HL-60 (cell line): ENCODE data around the gene MPDU1.

ENCODE experiments used
- CTCF ChIP-seq: IDR thresholded peaks from one replicate; pipeline ENCODE4 v1.5.1; 2011; ENCODE audit warnings: low read length, control low read depth, inconsistent platforms; ENCODE audit not compliant: insufficient read depth
- GABPA ChIP-seq: IDR thresholded peaks from 2 replicates; pipeline ENCODE4 v1.6.1; 2012; ENCODE audit warnings: low read depth

GRCh38 chr17:7636163-7636562 lies 52.5 kb downstream of the MPDU1 start:
- TF ChIP-seq CTCF (no peak), GABPA (no peak)
